Endothelial cell of umbilical vein (primary cell): Measurements from ENCODE around the gene COL23A1. TPM values are rescaled to one million over a fixed set of nuclear protein-coding genes. Genes with fewer than 3 reads are reported as not detected.

ENCODE experiments used
- BruUV-seq: library from RNA; stranded (reverse); fragments of 400-500 nt; replicated peaks from 2 replicates; lab custom pipeline; 2021; lab: Mats Ljungman, UMichigan
- CTCF ChIA-PET: fragments of 300-600, 350-600 bp; sonication (Branson Sonifier 250); formaldehyde crosslinking; loops from one replicate; lab custom pipeline; 2021; ENCODE audit warnings: antibody characterized with exemption, inconsistent platforms; lab: Charles Lee
- POLR2A ChIA-PET: fragments of 300-600, 350-600 bp; sonication (Branson Sonifier 250); formaldehyde crosslinking; loops from one replicate; lab custom pipeline; 2021; ENCODE audit warnings: antibody characterized with exemption, inconsistent platforms; lab: Charles Lee
- DNase-seq: peaks from one replicate; pipeline ENCODE4 v3.0.0-alpha.2; 2011; ENCODE audit warnings: low read depth, low spot score
- FAIRE-seq: peaks from 2 replicates; lab custom pipeline; 2011; peaks lifted over from hg19 to GRCh38; lab: Jason Lieb, UNC
- H2AFZ ChIP-seq: 2 replicates; pipeline ENCODE4 v1.6.0; 2012; ENCODE audit warnings: low read depth, low read length, control low read depth, inconsistent platforms
- H3K27ac ChIP-seq: 2 replicates; pipeline ENCODE4 v1.5.1; 2011; ENCODE audit warnings: low read depth, mild to moderate bottlenecking, control low read depth, low read length, moderate library complexity; ENCODE audit not compliant: insufficient read depth
- H3K27me3 ChIP-seq, 2 experiments: 2 replicates each; pipeline versions ENCODE4 v1.6.0 to v1.6.1; 2011; ENCODE audit warnings: low read length in 2 of 2, mixed read lengths in 1 of 2; ENCODE audit not compliant: control insufficient read depth in 2 of 2, insufficient read depth in 2 of 2
- H3K36me3 ChIP-seq, 2 experiments: 2 replicates in 1 of 2; 3 replicates in 1 of 2; pipeline ENCODE4 v1.5.1; 2011; ENCODE audit warnings: low read length in 2 of 2, mild to moderate bottlenecking in 1 of 2, moderate library complexity in 1 of 2; ENCODE audit not compliant: control insufficient read depth in 2 of 2, insufficient read depth in 2 of 2; ENCODE audit errors: extremely low read depth in 1 of 2
- H3K4me1 ChIP-seq: 3 replicates; pipeline ENCODE4 v1.5.1; 2011; ENCODE audit warnings: mild to moderate bottlenecking, low read length; ENCODE audit not compliant: control insufficient read depth, insufficient read depth; ENCODE audit errors: extremely low read depth
- H3K4me2 ChIP-seq: 2 replicates; pipeline ENCODE4 v1.6.1; 2011; ENCODE audit warnings: low read length, control low read depth, mixed read lengths; ENCODE audit not compliant: insufficient read depth
- H3K4me3 ChIP-seq, 3 experiments: fragments of 200-600 bp in 1 of 3; sonication (generic), shearing (Covaris generic) in 1 of 3; replicated peaks in 1 of 3; 2 replicates each; pipeline ENCODE4 v1.5.1; 2011 to 2016; ENCODE audit warnings: control low read depth in 3 of 3, low read length in 3 of 3, mild to moderate bottlenecking in 2 of 3, inconsistent platforms in 1 of 3, low read depth in 1 of 3, moderate library complexity in 1 of 3; ENCODE audit not compliant: insufficient read depth in 1 of 3
- H3K79me2 ChIP-seq: 2 replicates; pipeline ENCODE4 v1.6.0; 2012; ENCODE audit warnings: low read length, inconsistent platforms; ENCODE audit not compliant: control insufficient read depth, insufficient read depth
- H3K9ac ChIP-seq: replicated peaks from 2 replicates; pipeline ENCODE3; 2011; ENCODE audit warnings: low read length, control low read depth; ENCODE audit not compliant: insufficient read depth; ENCODE audit errors: extremely low read depth
- H3K9me1 ChIP-seq: replicated peaks from 3 replicates; pipeline ENCODE4 v1.6.0; 2011; ENCODE audit warnings: mild to moderate bottlenecking, low read length; ENCODE audit not compliant: control insufficient read depth, insufficient read depth; ENCODE audit errors: extremely low read depth
- H3K9me3 ChIP-seq: replicated peaks from 2 replicates; pipeline ENCODE4 v1.5.1; 2012; ENCODE audit warnings: low read length, inconsistent platforms; ENCODE audit not compliant: control insufficient read depth, insufficient read depth
- H4K20me1 ChIP-seq: replicated peaks from 2 replicates; pipeline ENCODE3; 2011; ENCODE audit warnings: mild to moderate bottlenecking, low read length; ENCODE audit not compliant: control insufficient read depth, insufficient read depth; ENCODE audit errors: extremely low read depth
- EZH2 ChIP-seq: IDR thresholded peaks from 2 replicates; pipeline ENCODE4 v1.6.1; 2012; ENCODE audit warnings: borderline replicate concordance, low read depth, mild to moderate bottlenecking, moderate library complexity, low read length, inconsistent platforms; ENCODE audit not compliant: severe bottlenecking
- FOS ChIP-seq: IDR thresholded peaks from 2 replicates; pipeline ENCODE4 v1.6.1; 2011; ENCODE audit warnings: mild to moderate bottlenecking, low read length, moderate library complexity, borderline replicate concordance; ENCODE audit not compliant: insufficient read depth
- GATA2 ChIP-seq: IDR thresholded peaks from 2 replicates; pipeline ENCODE4 v1.7.0; 2011; ENCODE audit warnings: low read depth, mild to moderate bottlenecking, moderate library complexity, mixed read lengths, low read length; ENCODE audit not compliant: insufficient read length, insufficient read depth
- JUN ChIP-seq: IDR thresholded peaks from 2 replicates; pipeline ENCODE4 v1.6.1; 2011; ENCODE audit warnings: borderline replicate concordance, low read depth; ENCODE audit not compliant: insufficient read length, insufficient read depth
- MAX ChIP-seq: IDR thresholded peaks from 2 replicates; pipeline ENCODE4 v1.6.1; 2011; ENCODE audit not compliant: insufficient read depth, insufficient read length
- MYC ChIP-seq: IDR thresholded peaks from one replicate; pipeline ENCODE4 v1.6.1; 2011; ENCODE audit warnings: mild to moderate bottlenecking, low read depth, low read length
- POLR2A ChIP-seq: IDR thresholded peaks from 2 replicates; pipeline ENCODE4 v1.6.1; 2012; ENCODE audit warnings: low read depth, mild to moderate bottlenecking, control low read depth, low read length
- POLR2AphosphoS5 ChIP-seq: IDR thresholded peaks from 2 replicates; pipeline ENCODE4 v1.6.1; 2012; ENCODE audit warnings: low read depth, mild to moderate bottlenecking, control low read depth, low read length, moderate library complexity; ENCODE audit not compliant: insufficient read depth
- dilution Hi-C: fragments of 300-500 bp; cut with MboI; formaldehyde crosslinking; loops from one replicate; pipeline ENCODE4 v1.15.0; 2019; ENCODE audit warnings: low sequenced_read_pairs; ENCODE audit not compliant: extremely low pct_ligation_motif_present
- intact Hi-C: fragments of 100-400 bp; cut with micrococcal nuclease; formaldehyde crosslinking; loops from one replicate; pipeline ENCODE4 v1.10.0; 2022
- polyA plus RNA-seq, 4 experiments: library from polyadenylated mRNA; depleted of rRNA in 3 of 4; stranded (reverse) in 3 of 4; unstranded in 1 of 4; fragments of >200 nt; gene quantifications; 2 replicates each; pipeline versions ENCODE4 v1.2.1 to v1.2.3, GENCODE V29; 2011 to 2012; ENCODE audit warnings: missing spikeins in 1 of 4
- total RNA-seq: library from RNA; stranded (reverse); gene quantifications from 2 replicates; pipeline ENCODE4 v1.2.3, GENCODE V29; 2021
- TF ChIP-seq, protein P1 (sequence below), 2 donors: IDR thresholded peaks; 1 replicate in 1 of 2; 2 replicates in 1 of 2; pipeline ENCODE4 v1.5.1; 2011; ENCODE audit warnings: low read length in 2 of 2, mild to moderate bottlenecking in 2 of 2, moderate library complexity in 2 of 2, control low read depth in 1 of 2, inconsistent platforms in 1 of 2, low read depth in 1 of 2; ENCODE audit not compliant: insufficient read depth in 1 of 2; ENCODE audit errors: extremely low read depth in 1 of 2

COL23A1 gene
- total and polyA plus RNA-seq, 2 donors (not counting 3 experiments of a cell fraction or from before 2014, with no cell fraction given), result not detected

- Histone ChIP-seq H3K9ac (no peak overlapping the region), H3K9me3 (no peaks in the 10 kb centered on the region), H3K4me1 (no peaks in the 10 kb centered on the region), H3K4me3 (no peak overlapping the region), H3K4me2 (no peak overlapping the region), H2AFZ (no peak overlapping the region), H3K27ac (no peak overlapping the region), H4K20me1 (no peaks in the 10 kb centered on the region), H3K9me1 (no peaks in the 10 kb centered on the region), H3K36me3 (no peaks in the 10 kb centered on the region), H3K79me2 (no peaks in the 10 kb centered on the region), H3K27me3 (no peaks in the 10 kb centered on the region)
- no peak for DNase-seq
- FAIRE-seq, result no peak
- CTCF ChIA-PET, result no interaction called here
- dilution Hi-C loops (no loop called here), intact Hi-C loops (no loop called here)
- TF ChIP-seq MYC (no peak), POLR2A (no peak), GATA2 (no peak), JUN (no peak), EZH2 (no peak), MAX (no peak), POLR2AphosphoS5 (no peak), FOS (no peak)
- TF ChIP-seq, protein P1, sequence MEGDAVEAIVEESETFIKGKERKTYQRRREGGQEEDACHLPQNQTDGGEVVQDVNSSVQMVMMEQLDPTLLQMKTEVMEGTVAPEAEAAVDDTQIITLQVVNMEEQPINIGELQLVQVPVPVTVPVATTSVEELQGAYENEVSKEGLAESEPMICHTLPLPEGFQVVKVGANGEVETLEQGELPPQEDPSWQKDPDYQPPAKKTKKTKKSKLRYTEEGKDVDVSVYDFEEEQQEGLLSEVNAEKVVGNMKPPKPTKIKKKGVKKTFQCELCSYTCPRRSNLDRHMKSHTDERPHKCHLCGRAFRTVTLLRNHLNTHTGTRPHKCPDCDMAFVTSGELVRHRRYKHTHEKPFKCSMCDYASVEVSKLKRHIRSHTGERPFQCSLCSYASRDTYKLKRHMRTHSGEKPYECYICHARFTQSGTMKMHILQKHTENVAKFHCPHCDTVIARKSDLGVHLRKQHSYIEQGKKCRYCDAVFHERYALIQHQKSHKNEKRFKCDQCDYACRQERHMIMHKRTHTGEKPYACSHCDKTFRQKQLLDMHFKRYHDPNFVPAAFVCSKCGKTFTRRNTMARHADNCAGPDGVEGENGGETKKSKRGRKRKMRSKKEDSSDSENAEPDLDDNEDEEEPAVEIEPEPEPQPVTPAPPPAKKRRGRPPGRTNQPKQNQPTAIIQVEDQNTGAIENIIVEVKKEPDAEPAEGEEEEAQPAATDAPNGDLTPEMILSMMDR (IDR thresholded peaks at IDR 0.05; ENCODE audit: extremely low read depth in 1 of 2, insufficient read depth in 1 of 2, low read depth in 1 of 2, low read length in 2 of 2), result no peak
- no TSS peak for BruUV-seq
- POLR2A ChIA-PET, result no interaction called here
These were observed 319.0 kb downstream of the COL23A1 start for GRCh38 chr5:178271231-178271630.
